K562 treated with DMSO at 1 percent for 4 hours (cell line): ENCODE measurements around the gene FANCI. TPM values are rescaled to one million over a fixed set of nuclear protein-coding genes. Genes with fewer than 3 reads are reported as not detected.

ENCODE experiments used
- total RNA-seq: library from RNA; unstranded; fragments of 300-600 nt; gene quantifications from 2 replicates; pipeline ENCODE4 v1.2.3, GENCODE V29; 2022; ENCODE audit not compliant: insufficient read depth

The FANCI gene
- 57.1 and 100 TPM in 2 replicates for total RNA-seq

GRCh38 chr15:89243691-89244573 lies at the start of gene FANCI:
Gene FANCI (plus strand): TSS chr15:89243979. CDS start chr15:89247648, 3,669 bp downstream.

GRCh38 chr15:89221543-89221942 lies 22.2 kb upstream of the FANCI start, which contains the start of gene RLBP1:
Gene RLBP1 (minus strand): TSS chr15:89221579. CDS start chr15:89218975, 2,604 bp downstream.

GRCh38 chr15:89334510-89335297 lies 90.9 kb downstream of the FANCI start, which contains the start of gene POLG:
Gene POLG (minus strand): TSS chr15:89334824. CDS start chr15:89333754, 1,070 bp downstream.

Other genes with a start within 250 kb of the FANCI start
- gene ABHD2, start 155.5 kb upstream of the FANCI start, total RNA-seq = 17.0 and 23.4 TPM in 2 replicates
- gene RLBP1, start 22.4 kb upstream of the FANCI start, total RNA-seq = not detected in 2 replicates
- 53.0 and 77.8 TPM in 2 replicates for gene POLG, start 90.8 kb downstream of the FANCI start, total RNA-seq